H9 (cell line): ENCODE measurements around the gene SHPK. TPM values are rescaled to one million over a fixed set of nuclear protein-coding genes. Genes with fewer than 3 reads are reported as not detected.
A peak's percentile ranks its signal among the peaks of the same experiment; 100 is the strongest.

ENCODE experiments used
- DNase-seq: peaks from one replicate; pipeline ENCODE4 v3.0.0-alpha.2; 2017
- H2AFZ ChIP-seq: one replicate; pipeline ENCODE4 v1.6.1; 2013; ENCODE audit warnings: mild to moderate bottlenecking, low read length, control low read depth, moderate library complexity
- H2AK5ac ChIP-seq: 2 replicates; pipeline ENCODE4 v1.6.1; 2013; ENCODE audit warnings: low read length, control low read depth, mixed read lengths; ENCODE audit not compliant: insufficient read length
- H2BK120ac ChIP-seq: one replicate; pipeline ENCODE4 v1.6.1; 2013; ENCODE audit warnings: low read depth, mild to moderate bottlenecking, low read length, control low read depth, inconsistent platforms; ENCODE audit not compliant: poor library complexity, severe bottlenecking
- H2BK12ac ChIP-seq: 2 replicates; pipeline ENCODE4 v1.6.1; 2013; ENCODE audit warnings: low read length, control low read depth, mixed read lengths, low read depth; ENCODE audit not compliant: insufficient read length
- H2BK15ac ChIP-seq: 2 replicates; pipeline ENCODE4 v1.6.1; 2013; ENCODE audit warnings: low read depth, low read length, control low read depth
- H2BK20ac ChIP-seq: one replicate; pipeline ENCODE4 v1.6.1; 2013; ENCODE audit warnings: low read depth, mild to moderate bottlenecking, low read length, control low read depth, inconsistent platforms; ENCODE audit not compliant: poor library complexity, severe bottlenecking
- H2BK5ac ChIP-seq: 2 replicates; pipeline ENCODE4 v1.6.1; 2013; ENCODE audit warnings: low read length, control low read depth, mixed read lengths; ENCODE audit not compliant: insufficient read length
- H3K14ac ChIP-seq: 2 replicates; pipeline ENCODE4 v1.6.1; 2013; ENCODE audit warnings: low read length, control low read depth; ENCODE audit not compliant: insufficient read depth
- H3K18ac ChIP-seq: 2 replicates; pipeline ENCODE4 v1.6.1; 2013; ENCODE audit warnings: low read depth, mild to moderate bottlenecking, mixed read lengths, low read length, control low read depth; ENCODE audit not compliant: insufficient read length
- H3K23ac ChIP-seq: 2 replicates; pipeline ENCODE4 v1.6.1; 2013; ENCODE audit warnings: low read length, control low read depth, mixed read lengths, low read depth; ENCODE audit not compliant: insufficient read length
- H3K23me2 ChIP-seq: 2 replicates; pipeline ENCODE4 v1.6.1; 2013; ENCODE audit warnings: low read depth, mild to moderate bottlenecking, mixed read lengths, low read length, control low read depth; ENCODE audit not compliant: insufficient read length, poor library complexity, severe bottlenecking
- H3K27ac ChIP-seq: 2 replicates; pipeline ENCODE4 v1.5.1; 2013; ENCODE audit warnings: low read length, control low read depth, mixed read lengths, low read depth; ENCODE audit not compliant: insufficient read length
- H3K27me3 ChIP-seq: 2 replicates; pipeline ENCODE4 v1.6.1; 2013; ENCODE audit warnings: low read length, control low read depth, inconsistent platforms; ENCODE audit not compliant: insufficient read depth
- H3K4ac ChIP-seq: 2 replicates; pipeline ENCODE4 v1.6.1; 2013; ENCODE audit warnings: low read depth, mild to moderate bottlenecking, control low read depth, inconsistent platforms, low read length, moderate library complexity
- H3K4me1 ChIP-seq: 2 replicates; pipeline ENCODE4 v1.6.1; 2013; ENCODE audit warnings: low read length, control low read depth, inconsistent platforms; ENCODE audit not compliant: insufficient read depth
- H3K4me2 ChIP-seq: 2 replicates; pipeline ENCODE4 v1.6.1; 2013; ENCODE audit warnings: low read length, control low read depth, mixed read lengths; ENCODE audit not compliant: insufficient read length, insufficient read depth
- H3K56ac ChIP-seq: 2 replicates; pipeline ENCODE4 v1.6.1; 2013; ENCODE audit warnings: low read depth, mild to moderate bottlenecking, mixed read lengths, low read length, control low read depth; ENCODE audit not compliant: insufficient read length
- H3K79me1 ChIP-seq: 2 replicates; pipeline ENCODE4 v1.6.1; 2013; ENCODE audit warnings: low read depth, mild to moderate bottlenecking, moderate library complexity, low read length, control low read depth, inconsistent platforms; ENCODE audit not compliant: insufficient read depth, poor library complexity, severe bottlenecking
- H3K79me2 ChIP-seq: 2 replicates; pipeline ENCODE4 v1.6.1; 2013; ENCODE audit warnings: low read length, control low read depth, inconsistent platforms; ENCODE audit not compliant: insufficient read depth
- H3K9ac ChIP-seq: 2 replicates; pipeline ENCODE4 v1.6.1; 2013; ENCODE audit warnings: low read length, control low read depth, mixed read lengths; ENCODE audit not compliant: insufficient read length; ENCODE audit errors: extremely low read depth
- H3K9me3 ChIP-seq: one replicate; pipeline ENCODE4 v1.6.1; 2013; ENCODE audit warnings: low read depth, low read length, inconsistent platforms; ENCODE audit not compliant: control insufficient read depth
- H3T11ph ChIP-seq: one replicate; pipeline ENCODE4 v1.6.1; 2013; ENCODE audit warnings: mild to moderate bottlenecking, low read length, control low read depth, inconsistent platforms
- H4K20me1 ChIP-seq: one replicate; pipeline ENCODE4 v1.6.1; 2013; ENCODE audit not compliant: control insufficient read depth, insufficient read length, insufficient read depth
- H4K5ac ChIP-seq: 2 replicates; pipeline ENCODE4 v1.6.1; 2013; ENCODE audit warnings: low read depth, mild to moderate bottlenecking, mixed read lengths, low read length, control low read depth; ENCODE audit not compliant: insufficient read length
- H4K8ac ChIP-seq: replicated peaks from 2 replicates; pipeline ENCODE4 v1.6.1; 2013; ENCODE audit warnings: low read length, control low read depth, mixed read lengths, low read depth; ENCODE audit not compliant: insufficient read length
- H4K91ac ChIP-seq: 2 replicates; pipeline ENCODE4 v1.6.1; 2013; ENCODE audit warnings: low read depth, mild to moderate bottlenecking, moderate library complexity, mixed read lengths, low read length, control low read depth; ENCODE audit not compliant: insufficient read length
- H3K27ac Mint-ChIP-seq, 3 experiments: 2 replicates in 2 of 3; 3 replicates in 1 of 3; pipeline ENCODE4 v1.8.0; 2020 to 2021; ENCODE audit warnings: mixed read lengths in 3 of 3, mild to moderate bottlenecking in 1 of 3, moderate library complexity in 1 of 3
- H3K27me3 Mint-ChIP-seq: 2 replicates; pipeline ENCODE4 v1.8.0; 2021; ENCODE audit warnings: low read depth, mild to moderate bottlenecking, moderate library complexity, mixed read lengths
- H3K36me3 Mint-ChIP-seq, 3 experiments: 2 replicates in 2 of 3; 3 replicates in 1 of 3; pipeline ENCODE4 v1.8.0; 2020 to 2021; ENCODE audit warnings: low read depth in 3 of 3, mixed read lengths in 3 of 3; ENCODE audit not compliant: insufficient read depth in 1 of 3
- H3K4me1 Mint-ChIP-seq, 2 experiments: 2 replicates each; pipeline ENCODE4 v1.8.0; 2020; ENCODE audit warnings: mixed read lengths in 2 of 2
- H3K4me3 Mint-ChIP-seq, 2 experiments: 2 replicates in 1 of 2; 3 replicates in 1 of 2; pipeline ENCODE4 v1.8.0; 2020 to 2021; ENCODE audit warnings: mild to moderate bottlenecking in 2 of 2, mixed read lengths in 2 of 2, moderate library complexity in 1 of 2
- H3K9me3 Mint-ChIP-seq, 2 experiments: 2 replicates in 1 of 2; 3 replicates in 1 of 2; pipeline ENCODE4 v1.8.0; 2020; ENCODE audit warnings: mild to moderate bottlenecking in 2 of 2, mixed read lengths in 2 of 2, moderate library complexity in 1 of 2
- CTCF ChIP-seq: fragments of 200-600 bp; sonication (generic); conservative IDR thresholded peaks from 3 replicates; pipeline ENCODE4 v1.8.0; 2021; ENCODE audit warnings: antibody characterized with exemption, mild to moderate bottlenecking
- WGBS: extraction: QIAGEN DNeasy Blood & Tissue Kit; methylation state at CpG from one replicate; pipeline ENCODE4 v1.1.7; 2013; ENCODE audit warnings: missing lambda C conversion rate, low lambda C conversion rate, mixed read lengths; ENCODE audit not compliant: insufficient read length; ENCODE audit errors: extremely low coverage; 5-methylcytosine and 5-hydroxymethylcytosine counted together
- total RNA-seq: library from RNA; stranded (reverse); gene quantifications from 2 replicates; pipeline ENCODE4 v1.2.1, GENCODE V29; 2021

SHPK gene
- total RNA-seq, 1 experiment from 2014 or later: 27.0 TPM

GRCh38 chr17:3576970-3577369, 59.1 kb downstream of the SHPK start:
- H3K9me3 Mint-ChIP-seq: no peaks in the 10 kb centered on the region
- peaks cover 11 to 36% (median 15%) of the 10 kb centered on the region in 3 experiments for H3K36me3 Mint-ChIP-seq
- Histone ChIP-seq H2BK12ac (no peak overlapping the region), H4K91ac (no peak overlapping the region), H3K4ac (no peak overlapping the region), H2AK5ac (no peak overlapping the region), H3K23me2 (peaks cover 2% of the 10 kb centered on the region), H4K5ac (no peak overlapping the region), H2BK20ac (no peak overlapping the region), H2BK5ac (no peak overlapping the region), H2BK15ac (no peak overlapping the region), H3K9ac (no peak overlapping the region), H3T11ph (no peak overlapping the region), H3K4me2 (no peak overlapping the region), H4K8ac (no peak overlapping the region), H3K4me1 (no peaks in the 10 kb centered on the region), H3K56ac (no peak overlapping the region), H3K9me3 (no peaks in the 10 kb centered on the region), H2AFZ (no peak overlapping the region), H3K79me1 (no peaks in the 10 kb centered on the region), H2BK120ac (no peak overlapping the region), H3K18ac (no peak overlapping the region), H3K79me2 (no peaks in the 10 kb centered on the region), H3K27ac (no peak overlapping the region), H3K14ac (no peak overlapping the region), H4K20me1 (no peaks in the 10 kb centered on the region), H3K23ac (no peak overlapping the region), H3K27me3 (no peaks in the 10 kb centered on the region)
- H3K4me1 Mint-ChIP-seq: no peaks in the 10 kb centered on the region
- no peak for DNase-seq
- no peaks in the 10 kb centered on the region for H3K27me3 Mint-ChIP-seq
- peak overlapping the region in 2 of 3 experiments; percentile 74 to 82; a peak in 3 of 7 replicates for H3K27ac Mint-ChIP-seq
- no CpG with 5 or more reads among the region's 11 CpGs for WGBS
- TF ChIP-seq CTCF: no peak
- H3K4me3 Mint-ChIP-seq: no peak overlapping the region
